Activated naive CD4-positive, alpha-beta T cell treated with anti-CD3 and anti-CD28 coated beads, Interleukin-2, amount 50 U/mL, for 72 hours (primary cell): ENCODE measurements around the gene ZMIZ1. TPM values are rescaled to one million over a fixed set of nuclear protein-coding genes. Genes with fewer than 3 reads are reported as not detected.

Experiments used
- ATAC-seq, 2 donors: fragments of 150-1000 bp; cut with Tn5 transposase; 2 replicates each; pipeline ENCODE4 v1.10.0; 2021; ENCODE audit warnings: mild to moderate bottlenecking in 2 of 2, moderate library complexity in 2 of 2
- DNase-seq, 2 donors: peaks; one replicate each; pipeline ENCODE4 v3.0.0; 2021 to 2022; ENCODE audit warnings: low spot score in 2 of 2
- H3K27ac Mint-ChIP-seq, 2 donors: one replicate each; pipeline ENCODE4 v1.8.0; 2022; ENCODE audit warnings: mild to moderate bottlenecking in 2 of 2, mixed read lengths in 2 of 2
- H3K36me3 Mint-ChIP-seq, 2 donors: one replicate each; pipeline ENCODE4 v1.8.0; 2022; ENCODE audit warnings: mixed read lengths in 2 of 2
- H3K9me3 Mint-ChIP-seq, 2 donors: one replicate each; pipeline ENCODE4 v1.8.0; 2022; ENCODE audit warnings: mixed read lengths in 2 of 2
- total RNA-seq, 2 donors: library from RNA; stranded (reverse); gene quantifications; one replicate each; pipeline ENCODE4 v1.2.3, GENCODE V29; 2022

The ZMIZ1 gene
- total RNA-seq, 2 donors from 2014 or later, result 16.1 to 42.7 TPM

DNA sequence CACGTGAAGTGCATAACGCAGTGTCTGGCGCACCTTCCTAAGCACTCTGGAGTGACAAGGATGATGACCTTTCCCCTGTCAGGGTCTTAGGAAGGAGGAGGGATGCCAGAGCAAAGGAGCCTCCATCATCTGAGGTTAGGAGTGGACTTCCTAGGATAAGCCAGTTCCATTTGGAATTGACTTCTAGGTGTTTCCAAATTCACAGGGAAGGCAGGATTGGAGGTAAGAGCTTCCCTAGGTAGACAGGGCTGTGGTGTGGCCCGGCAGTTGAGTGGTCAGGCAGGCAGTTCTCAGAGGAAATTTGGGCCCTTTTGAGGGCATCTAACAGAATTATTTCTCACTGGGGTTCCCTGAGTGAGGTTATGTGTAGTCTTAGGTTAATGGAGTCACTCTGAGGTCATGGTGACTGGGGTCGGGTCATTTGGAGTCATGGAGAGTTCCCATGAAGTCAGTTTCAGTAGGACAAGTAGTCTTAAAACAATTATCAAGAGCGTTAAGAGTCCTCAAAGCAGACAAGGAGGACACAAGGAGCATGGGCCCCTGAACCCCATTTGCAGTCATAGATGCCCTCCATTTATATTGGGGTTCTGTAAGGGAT, 286.8 kb downstream of the ZMIZ1 start:
- DNase-seq (peak; percentile 1 to 11), ATAC-seq (no peak)
- H3K36me3 Mint-ChIP-seq, result peaks cover 36 to 52% of the 10 kb centered on the region in 2 donors
- H3K27ac Mint-ChIP-seq, result peak overlapping the region in 1 of 2 donors; percentile 53
- no peaks in the 10 kb centered on the region for H3K9me3 Mint-ChIP-seq

DNA sequence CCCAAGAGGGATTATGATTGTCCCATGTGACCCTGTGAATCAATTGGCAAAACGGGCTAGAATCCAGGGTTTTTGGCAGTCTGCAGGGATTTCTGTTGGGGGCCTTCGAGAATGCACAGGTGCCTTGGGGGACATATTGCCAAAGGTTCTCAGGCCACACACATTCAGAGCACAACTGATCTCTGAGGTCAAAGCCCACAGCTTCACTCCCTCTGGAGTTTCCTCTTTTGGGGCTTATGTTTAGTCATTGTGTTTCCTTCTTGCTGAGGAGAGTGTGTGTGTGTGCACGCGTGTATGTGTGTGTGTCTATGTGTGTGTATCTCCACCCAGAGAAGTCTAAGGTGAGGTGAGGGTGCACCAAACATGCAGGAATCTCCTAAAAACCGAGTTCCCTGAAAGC, 287.3 kb downstream of the ZMIZ1 start:
- peak; percentile 3 to 42 for DNase-seq
- H3K27ac Mint-ChIP-seq, result no peak overlapping the region
- no peaks in the 10 kb centered on the region for H3K9me3 Mint-ChIP-seq
- peak in 1 of 2 donors; percentile 47 for ATAC-seq
- peaks cover 36 to 52% of the 10 kb centered on the region in 2 donors for H3K36me3 Mint-ChIP-seq

DNA sequence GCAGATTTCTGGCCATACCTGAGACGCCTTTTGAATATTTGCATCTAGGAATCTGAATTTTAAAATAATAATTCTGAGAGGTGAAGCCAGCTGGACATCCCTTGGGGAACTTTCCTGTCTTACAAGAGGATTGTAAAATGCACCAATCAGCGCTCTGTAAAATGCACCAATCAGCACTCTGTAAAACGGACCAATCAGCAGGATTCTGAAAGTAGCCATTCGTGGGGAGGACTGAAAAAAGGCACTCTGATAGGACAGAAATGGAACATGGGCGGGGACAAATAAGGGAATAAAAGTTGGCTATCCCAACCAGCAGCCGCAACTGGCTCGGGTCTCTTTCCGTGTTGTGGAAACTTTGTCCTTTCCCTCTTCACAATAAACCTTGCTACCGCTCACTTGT, 288.4 kb downstream of the ZMIZ1 start:
- no peak for ATAC-seq
- DNase-seq, result peak; percentile 0 to 25
- H3K36me3 Mint-ChIP-seq, result peaks cover 34 to 43% of the 10 kb centered on the region in 2 donors
- H3K27ac Mint-ChIP-seq, result no peak overlapping the region
- H3K9me3 Mint-ChIP-seq, result no peaks in the 10 kb centered on the region

DNA sequence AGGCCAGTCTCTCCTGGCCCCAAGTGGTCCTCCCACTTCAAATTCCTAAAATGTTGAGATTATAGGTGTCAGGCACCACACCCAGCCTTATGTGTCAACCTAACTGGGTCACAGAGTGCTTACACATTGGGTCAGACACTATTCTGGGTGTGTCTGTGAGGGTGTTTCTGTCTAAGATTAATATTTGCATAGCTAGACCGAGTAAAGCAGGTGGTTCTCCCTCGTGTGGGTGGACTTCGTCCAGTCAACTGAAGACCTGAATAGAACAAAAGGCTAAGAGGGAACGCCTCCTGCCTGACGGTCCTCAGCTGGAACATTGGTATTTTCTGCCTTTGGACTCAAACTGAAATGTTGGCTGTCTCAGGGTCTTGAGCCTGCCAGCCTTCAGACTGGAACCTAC, 290.0 kb downstream of the ZMIZ1 start:
- ATAC-seq (no peak), DNase-seq (peak; percentile 0 to 28)

DNA sequence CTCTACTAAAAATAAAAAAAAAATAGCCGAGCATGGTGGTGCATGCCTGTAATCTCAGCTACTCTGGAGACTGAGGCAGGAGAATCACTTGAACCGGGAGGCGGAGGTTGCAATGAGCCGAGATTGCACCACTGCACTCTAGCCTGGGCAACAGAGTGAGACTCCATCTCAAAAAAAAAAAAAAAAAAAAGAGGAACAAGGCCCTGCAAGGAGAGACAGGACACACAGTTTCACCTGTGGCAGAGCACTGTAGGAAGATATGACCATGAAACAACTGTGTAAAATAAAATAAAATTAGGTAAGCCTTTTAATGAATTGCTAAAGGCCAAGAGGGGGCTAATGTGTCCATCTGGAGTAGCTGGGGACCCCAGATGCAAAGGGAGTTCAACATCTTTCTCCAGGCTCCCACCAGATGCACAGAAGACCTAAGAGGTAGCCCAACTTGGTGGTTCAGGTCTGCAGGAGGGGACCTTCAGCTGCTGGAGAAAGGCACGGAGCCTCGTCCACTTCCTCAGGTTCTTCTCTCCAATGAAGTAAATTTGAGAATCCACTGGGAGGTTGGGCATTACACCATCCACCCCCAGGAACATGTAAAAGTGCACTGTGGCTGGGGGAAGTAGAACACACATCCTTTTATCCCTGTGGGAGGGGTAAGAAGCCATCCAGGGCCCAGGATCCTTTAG, 291.2 kb downstream of the ZMIZ1 start:
- ATAC-seq (no peak), DNase-seq (peak in 1 of 2 donors; percentile 3)
- no peak overlapping the region for H3K27ac Mint-ChIP-seq
- peaks cover 8 to 16% of the 10 kb centered on the region in 2 donors for H3K36me3 Mint-ChIP-seq
- peaks cover 0 to 7% of the 10 kb centered on the region in 2 donors for H3K9me3 Mint-ChIP-seq

More for the DNA sequence above, 290.0 kb downstream of the ZMIZ1 start:
- no peak overlapping the region for H3K27ac Mint-ChIP-seq
- no peaks in the 10 kb centered on the region for H3K9me3 Mint-ChIP-seq
- H3K36me3 Mint-ChIP-seq, result peaks cover 17 to 27% of the 10 kb centered on the region in 2 donors

DNA sequence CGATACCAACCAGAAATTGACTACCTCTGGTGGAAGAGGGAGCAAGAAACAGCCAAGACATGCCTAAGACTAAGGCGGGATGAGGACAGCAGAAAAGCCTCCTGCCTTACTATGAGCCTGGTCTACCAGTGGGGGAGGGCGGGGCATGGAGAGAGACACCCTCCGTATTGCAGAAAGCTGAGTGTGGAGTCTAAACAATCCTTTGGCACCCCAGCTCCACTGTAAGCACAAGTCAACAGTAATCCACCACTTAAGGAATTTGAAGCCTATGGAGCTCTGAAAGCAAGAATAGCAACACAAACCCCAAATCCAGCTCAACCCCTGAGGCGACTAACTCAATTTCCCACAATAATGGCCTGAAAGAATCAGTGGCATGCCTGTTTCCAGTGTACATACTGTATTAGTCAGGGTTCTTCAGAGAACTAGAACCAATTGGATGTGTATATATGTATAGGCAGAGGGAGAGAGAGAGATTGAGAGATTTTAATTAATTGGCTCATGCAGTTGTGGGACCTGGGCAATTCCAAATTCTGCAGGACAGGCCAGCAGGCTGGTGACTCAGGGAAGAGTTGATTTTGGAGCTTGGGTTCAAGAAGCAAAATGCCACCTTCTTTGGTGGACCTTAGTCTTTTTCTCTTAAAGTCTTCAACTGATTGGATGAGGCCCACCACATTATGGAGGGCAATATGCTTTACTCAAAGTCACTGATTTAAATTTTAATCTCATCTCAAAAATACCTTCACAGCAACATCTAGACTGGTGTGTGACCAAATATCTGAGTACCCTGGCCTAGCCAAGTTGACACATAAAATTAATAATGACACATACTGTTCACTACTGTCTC, 292.0 kb downstream of the ZMIZ1 start:
- DNase-seq (peak; percentile 1 to 35), ATAC-seq (peak in 1 of 2 donors; percentile 7)
- Mint-ChIP-seq H3K27ac (no peak overlapping the region), H3K36me3 (peaks cover 2 to 8% of the 10 kb centered on the region in 2 donors), H3K9me3 (peaks cover 0 to 7% of the 10 kb centered on the region in 2 donors)

DNA sequence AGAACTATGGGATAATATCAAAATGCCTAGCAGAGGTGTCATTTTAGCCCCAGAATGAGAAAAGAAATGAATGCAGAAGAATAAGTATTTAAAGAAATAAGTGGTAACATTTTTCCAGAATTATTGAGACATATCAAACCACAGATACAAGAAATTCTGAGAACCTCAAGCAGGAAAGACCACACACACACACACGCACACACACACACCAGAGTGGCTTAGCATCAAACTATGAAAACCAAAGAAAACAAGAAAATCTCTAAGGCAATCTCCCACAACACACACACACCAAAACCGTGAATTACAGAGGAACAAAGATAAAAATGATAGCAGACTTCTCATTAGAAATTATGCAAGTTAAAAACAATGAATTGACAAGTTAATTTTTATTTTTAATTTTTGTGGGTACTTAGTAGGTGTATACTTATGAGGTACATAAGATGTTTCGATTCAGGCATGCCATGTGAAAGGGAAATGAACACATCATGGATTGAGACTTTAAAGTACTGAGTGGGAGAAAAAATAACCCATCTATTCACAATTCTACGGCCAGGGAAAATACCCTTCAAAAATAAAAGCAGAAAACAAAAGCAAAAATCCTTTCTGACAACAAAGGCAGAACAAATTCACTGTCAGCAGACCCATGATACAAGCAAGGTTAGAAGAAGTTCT, 293.1 kb downstream of the ZMIZ1 start:
- Mint-ChIP-seq H3K27ac (no peak overlapping the region), H3K36me3 (peaks cover 0 to 4% of the 10 kb centered on the region in 2 donors), H3K9me3 (peaks cover 0 to 7% of the 10 kb centered on the region in 2 donors)
- ATAC-seq (no peak), DNase-seq (peak in 1 of 2 donors; percentile 0)
